Measurements from ENCODE around the gene C1QTNF8.
A peak's percentile ranks its signal among the peaks of the same experiment; 100 is the strongest.

The C1QTNF8 gene

DNA sequence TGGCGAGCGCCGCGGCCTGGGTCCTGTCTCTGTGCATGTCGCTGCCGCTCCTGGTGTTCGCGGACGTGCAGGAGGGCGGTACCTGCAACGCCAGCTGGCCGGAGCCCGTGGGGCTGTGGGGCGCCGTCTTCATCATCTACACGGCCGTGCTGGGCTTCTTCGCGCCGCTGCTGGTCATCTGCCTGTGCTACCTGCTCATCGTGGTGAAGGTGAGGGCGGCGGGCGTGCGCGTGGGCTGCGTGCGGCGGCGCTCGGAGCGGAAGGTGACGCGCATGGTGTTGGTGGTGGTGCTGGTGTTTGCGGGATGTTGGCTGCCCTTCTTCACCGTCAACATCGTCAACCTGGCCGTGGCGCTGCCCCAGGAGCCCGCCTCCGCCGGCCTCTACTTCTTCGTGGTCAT lies 16.7 kb downstream of the C1QTNF8 start:
- DNase-seq (ENCODE audit: low read depth, low spot score): no peak

DNA sequence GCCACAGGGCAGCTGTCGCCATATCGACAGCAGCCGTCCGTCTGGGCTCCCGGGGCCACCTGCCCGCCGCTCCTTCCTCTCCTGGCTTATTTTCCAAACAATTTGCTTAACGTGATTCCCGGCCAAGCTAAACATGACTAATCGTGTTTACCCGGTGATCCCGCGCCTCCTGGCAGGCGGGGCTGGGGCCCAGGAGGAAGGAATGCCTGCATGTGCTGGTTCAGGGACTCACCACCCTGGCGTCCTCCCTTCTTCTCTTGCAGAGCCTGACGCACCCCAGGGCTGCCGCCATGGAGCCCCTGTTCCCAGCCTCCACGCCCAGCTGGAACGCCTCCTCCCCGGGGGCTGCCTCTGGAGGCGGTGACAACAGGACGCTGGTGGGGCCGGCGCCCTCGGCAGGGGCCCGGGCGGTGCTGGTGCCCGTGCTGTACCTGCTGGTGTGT lies 17.4 kb downstream of the C1QTNF8 start:
- DNase-seq (ENCODE audit: low read depth, low spot score): peak; percentile 57

DNA sequence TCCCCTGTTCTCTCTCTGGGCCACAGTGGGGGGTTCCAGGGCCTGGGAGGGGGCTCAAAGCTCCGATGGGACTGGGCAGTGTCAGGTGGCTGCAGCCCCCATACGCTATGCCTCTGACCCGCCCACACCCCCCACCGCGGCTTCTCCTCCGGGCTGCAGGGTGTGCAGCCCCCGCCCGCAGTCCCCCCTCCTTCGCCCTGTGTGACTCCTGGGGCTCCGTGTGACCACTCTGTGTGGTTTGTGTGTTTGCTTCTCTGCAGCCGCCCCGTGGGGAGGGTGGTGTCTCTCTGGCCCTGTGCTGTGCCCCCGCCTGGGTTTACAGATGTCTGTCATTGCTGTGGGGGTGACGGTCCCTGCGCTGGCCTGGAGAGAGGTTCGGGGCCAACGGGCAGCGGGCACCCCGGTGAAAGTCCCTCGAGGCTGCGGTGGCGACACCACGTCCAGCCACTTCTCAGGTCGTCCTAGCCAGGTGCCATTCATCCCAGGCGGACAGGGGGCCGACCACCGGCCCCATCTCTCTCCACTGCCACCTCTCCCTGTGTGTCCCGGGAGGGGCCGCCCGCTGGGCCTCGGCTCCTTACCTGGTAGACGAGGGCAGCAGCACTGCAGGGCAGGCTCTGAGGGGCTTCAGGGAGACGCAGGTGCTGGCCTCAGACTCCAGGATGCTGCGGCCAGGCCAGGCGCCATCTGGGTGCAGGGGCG lies 18.0 kb downstream of the C1QTNF8 start:
- no peak for DNase-seq (ENCODE audit: low read depth, low spot score)

DNA sequence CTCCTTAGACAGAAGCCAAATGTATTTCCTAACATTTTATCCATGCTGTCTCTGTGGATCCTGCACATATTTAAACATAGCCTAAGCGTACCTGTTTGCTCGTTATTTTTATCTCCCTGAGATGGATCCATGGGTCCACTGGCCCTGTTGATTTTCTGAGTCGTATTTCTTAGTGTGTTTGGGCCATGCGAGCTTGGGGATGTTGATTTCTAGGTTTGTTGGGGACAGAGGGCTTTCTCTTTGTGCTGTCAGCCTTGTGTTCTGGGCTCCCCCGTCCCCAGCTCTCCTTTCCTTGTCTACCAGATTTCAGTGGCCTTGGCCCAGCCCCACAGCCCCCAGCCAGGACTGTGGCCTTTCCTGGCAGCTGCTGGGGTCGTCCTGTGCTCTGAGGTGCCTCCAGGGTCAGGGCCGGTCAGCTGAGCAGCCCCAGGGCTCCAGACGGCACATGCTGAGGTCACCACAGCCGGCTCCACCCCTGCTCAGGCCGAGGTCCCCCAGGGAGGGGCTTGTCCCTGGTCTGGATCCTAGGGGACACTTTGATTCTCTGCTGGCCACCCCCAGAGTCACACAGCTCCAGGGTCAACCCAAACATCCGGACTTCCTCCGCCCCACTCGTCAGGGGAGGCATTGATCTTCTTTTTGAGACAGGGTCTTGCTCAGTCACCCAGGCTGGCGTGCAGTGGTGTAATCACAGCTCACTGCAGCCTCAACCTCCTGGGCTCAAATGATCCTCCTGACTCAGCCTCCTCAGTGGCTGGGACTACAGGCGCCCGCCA lies 19.1 kb downstream of the C1QTNF8 start:
- no peak for DNase-seq (ENCODE audit: low read depth, low spot score)

DNA sequence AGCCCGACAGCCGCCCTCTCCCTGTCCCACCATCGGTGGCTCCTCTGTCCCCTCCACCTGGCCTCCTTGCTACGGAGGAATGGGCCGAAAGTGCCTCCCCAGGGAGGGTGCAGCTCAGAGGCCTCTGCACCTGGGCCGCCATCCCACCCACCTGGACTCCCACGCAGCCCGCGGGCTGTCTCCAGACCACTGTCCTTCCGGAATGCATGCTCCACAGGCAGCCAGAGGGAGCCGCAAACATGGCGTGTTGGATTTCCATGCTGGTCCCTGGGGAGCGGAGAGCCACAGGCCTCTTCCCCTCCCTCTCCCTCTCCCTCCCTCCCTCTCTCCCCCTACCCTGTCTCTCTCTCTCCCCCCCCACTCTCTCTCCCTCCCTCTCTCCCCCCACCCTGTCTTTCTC lies 20.5 kb downstream of the C1QTNF8 start:
- DNase-seq (ENCODE audit: low read depth, low spot score): no peak

DNA sequence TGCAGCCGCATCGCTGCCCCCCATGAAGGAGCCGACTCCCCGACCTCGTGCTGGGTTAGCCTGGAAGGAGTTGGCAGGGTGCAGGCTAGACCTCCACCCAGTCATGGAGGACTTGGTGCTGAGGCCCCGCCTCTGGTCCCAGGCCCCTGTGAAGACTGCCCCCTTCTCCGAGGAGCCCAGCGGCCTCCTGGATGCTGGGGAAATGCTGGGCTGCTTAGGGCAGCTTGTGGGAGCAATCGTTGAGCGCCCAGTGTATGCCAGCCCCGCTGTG lies 21.7 kb downstream of the C1QTNF8 start:
- no peak for DNase-seq (ENCODE audit: low read depth, low spot score)

DNA sequence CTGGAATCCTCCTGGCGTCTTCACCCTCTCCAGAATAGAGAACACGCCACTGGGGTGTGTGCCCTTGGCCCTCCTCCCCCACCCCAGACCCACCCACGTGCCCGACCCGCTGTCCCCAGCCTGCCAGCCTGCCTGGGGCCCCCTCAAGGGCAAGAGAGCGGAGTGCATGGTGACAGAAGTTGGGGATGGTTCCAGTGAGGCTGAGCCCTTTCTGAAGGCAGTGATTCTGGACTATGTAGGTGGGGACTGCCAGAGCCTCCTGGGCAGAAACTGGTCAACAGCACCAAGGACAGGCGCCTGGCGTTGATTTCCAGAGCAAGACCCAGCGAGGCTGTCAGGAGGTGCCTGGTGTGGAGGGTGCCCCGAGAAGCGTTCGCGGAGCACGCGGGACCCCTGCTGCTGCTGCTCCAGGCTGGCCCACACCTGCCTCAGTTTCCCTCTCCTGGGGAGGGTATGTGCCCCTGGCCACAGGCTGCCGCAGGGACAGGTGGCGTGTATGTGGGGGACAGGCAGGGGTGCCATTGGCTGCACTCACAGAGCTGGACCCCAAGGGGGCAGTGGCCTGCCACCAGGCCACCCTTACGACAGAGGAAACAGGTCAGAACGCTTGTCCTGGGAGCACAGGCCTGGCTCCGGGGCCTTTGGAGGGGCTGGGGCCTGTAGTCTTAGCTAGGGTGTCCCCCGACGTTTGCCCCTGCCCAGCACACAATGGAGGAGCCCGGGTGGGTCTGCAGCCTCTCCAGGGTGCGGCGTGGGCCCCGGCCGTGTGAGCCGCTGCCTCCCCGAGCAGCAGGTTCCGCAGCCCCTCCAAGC lies 22.3 kb downstream of the C1QTNF8 start:
- no peak for DNase-seq (ENCODE audit: low read depth, low spot score)

DNA sequence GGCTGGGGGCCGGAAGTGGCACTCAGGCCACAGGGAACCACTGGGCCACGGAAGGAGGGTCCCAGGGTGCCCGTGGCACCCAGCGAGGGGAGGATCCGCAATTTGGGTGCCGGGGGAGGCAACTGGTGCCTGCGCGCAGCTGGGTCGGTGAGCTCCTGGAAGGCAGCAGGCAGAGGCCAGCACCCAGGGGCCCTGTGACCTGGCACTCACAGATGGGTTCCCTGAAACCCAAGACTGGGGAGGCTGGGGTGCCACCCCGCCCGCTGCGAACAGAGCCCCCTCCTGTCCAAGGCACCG lies 22.8 kb downstream of the C1QTNF8 start:
- no peak for DNase-seq (ENCODE audit: low read depth, low spot score)

DNA sequence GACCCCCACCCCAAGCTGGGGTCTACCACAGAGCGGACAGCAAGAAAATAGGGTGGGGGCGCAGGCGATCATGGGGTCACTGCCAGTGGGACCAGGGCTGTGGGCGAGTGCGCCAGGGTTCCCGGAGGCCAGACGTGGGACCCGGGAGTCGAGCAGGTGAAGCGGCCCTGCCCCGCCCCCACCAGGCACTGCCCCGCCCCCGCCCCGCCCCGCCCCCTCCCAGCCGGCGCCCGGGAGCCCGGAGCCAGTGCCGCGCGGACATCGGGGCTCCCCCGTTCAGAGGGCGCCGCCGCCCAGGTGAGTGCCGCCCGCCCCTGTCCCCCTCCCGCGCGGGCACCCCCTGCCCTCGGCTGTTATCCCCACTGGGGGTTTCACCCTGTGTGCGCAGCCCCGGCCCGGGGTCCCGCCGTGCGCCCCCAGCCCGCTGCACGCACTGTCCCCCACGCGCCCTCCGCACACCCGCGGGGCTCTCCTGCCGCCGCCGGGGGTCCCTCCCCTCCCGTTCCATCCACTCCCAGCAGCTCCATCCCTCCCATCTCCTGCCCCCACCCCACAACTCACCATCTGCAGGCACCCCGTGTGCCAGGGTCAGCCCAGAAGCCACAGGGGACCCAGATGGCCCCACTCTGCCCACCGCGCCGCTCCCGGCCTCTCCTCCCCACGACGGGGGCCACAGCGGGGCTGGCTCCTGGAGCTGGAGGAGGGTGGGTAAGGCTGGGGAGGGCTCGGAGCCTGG lies 23.4 kb downstream of the C1QTNF8 start, which contains the start of gene SSTR5:
TSS of gene SSTR5 (plus strand) at position 222 of the 736 bp plus-strand sequence. CDS start 6,122 bp downstream, outside the sequence.
- DNase-seq (ENCODE audit: low read depth, low spot score): no peak

DNA sequence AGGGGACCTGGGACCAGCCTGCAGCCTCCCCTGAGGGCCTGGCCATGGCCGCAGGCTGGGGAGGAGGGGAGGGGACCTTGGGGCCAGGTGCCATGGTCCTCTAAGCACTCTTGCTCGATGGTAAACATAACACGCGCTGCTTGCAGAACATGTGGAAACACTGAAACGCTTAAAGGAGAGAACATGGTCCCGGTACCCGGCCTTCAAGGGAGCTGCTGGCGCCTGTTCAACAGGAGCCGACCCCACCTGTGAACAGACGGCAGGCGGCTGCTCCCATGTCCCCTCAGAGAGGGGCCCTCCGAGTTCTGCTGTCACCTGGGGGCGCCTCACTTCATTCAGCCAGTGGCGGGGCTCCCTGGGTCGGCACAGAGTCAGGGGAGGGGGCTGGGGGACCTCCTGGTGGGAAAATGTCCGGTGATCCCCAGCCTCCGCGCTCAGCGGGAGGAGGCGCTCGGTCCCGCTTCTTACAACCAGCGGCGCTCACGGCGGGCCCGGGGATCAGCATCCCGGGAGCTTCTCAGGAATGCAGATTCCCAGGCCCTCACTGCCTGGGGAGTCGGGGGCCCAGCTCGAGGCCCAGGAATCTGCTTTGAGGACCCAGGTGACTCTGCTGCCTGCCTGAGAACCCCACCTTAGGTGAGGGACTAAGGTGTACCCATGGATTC lies 24.4 kb downstream of the C1QTNF8 start:
- DNase-seq (ENCODE audit: low read depth, low spot score): no peak

DNA sequence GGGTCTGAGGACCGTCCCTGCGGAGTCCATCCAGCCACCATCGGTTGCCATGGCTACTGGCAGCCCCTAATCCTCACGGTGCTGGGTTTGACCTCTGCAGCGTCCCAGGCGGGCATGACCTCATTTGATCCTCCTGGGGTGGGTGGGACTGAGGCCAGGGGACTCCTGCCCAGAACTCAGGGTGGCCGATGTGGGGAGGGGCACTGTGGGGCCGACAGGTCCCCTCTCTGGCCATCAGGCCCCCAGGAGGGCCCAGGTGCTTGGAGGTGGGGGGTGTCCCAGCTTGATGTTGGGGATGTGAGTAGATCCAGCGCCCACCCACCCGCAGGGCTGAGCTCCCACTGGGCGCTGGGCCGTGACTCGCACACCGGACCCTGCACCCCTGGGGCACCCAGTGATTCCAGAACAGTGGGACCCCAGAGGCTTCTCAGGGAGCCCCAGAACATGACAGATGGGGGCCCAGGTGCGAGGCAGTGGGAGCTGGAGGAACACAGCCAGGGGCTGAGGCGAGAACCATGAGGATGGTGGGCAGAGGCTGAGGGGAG lies 25.1 kb downstream of the C1QTNF8 start:
- DNase-seq (ENCODE audit: low read depth, low spot score): no peak

DNA sequence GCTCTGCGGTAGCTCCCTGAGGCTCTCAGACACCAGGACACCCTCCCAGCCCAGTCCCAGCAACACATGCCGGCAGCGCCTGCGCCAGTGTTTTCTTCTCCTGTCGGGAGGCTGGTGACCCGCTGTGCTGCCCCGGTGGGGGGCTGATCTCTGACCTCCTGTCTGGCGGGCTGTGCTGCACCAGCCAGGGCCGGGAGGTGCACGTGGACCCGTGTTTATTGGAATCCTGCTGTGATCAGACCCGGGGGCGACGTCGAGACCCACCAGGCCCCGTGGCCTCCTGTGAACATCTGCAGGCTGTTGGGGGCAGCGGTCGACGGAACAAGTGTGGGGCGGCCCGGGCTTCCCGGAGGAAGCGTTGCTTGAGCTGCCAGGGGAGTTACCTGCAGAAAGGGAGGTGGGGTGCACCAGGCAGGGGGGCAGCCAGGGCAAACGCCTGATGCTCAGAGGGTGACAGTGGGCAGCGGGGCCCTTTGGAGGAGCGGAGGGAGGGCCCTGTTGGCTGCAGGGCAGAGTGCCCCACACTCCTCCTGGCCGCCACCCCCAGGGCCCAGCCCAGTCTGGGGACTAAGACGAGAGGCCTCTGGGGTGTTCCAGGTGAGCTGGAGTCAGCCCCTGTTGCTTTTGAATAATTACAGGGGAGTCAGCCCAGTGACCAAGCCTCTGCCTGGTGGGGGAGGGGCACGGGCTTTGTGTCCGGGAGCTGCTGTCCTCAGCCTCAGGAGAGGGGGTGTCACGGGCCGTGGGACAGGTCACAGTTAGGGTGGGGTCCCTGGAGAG lies 25.8 kb downstream of the C1QTNF8 start:
- DNase-seq (ENCODE audit: low read depth, low spot score): no peak

DNA sequence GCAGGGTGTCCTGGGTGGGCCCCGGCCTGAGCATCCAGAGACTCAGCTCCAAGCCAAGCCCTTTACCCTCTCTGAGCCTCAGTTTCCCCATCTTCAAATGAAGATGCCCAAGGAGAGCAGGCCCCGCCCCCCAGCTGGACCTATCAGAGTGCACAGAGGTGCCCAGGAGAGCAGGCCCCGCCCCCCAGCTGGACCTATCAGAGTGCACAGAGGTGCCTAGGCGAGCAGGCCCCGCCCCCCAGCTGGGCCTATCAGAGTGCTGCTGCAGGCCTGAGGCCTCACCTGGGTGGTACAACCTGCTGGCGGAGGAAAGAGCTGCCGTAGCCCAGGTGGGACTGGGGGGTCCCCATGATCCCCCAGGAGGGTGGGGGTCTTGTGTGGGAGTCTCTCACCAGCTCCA lies 26.9 kb downstream of the C1QTNF8 start:
- no peak for DNase-seq (ENCODE audit: low read depth, low spot score)

DNA sequence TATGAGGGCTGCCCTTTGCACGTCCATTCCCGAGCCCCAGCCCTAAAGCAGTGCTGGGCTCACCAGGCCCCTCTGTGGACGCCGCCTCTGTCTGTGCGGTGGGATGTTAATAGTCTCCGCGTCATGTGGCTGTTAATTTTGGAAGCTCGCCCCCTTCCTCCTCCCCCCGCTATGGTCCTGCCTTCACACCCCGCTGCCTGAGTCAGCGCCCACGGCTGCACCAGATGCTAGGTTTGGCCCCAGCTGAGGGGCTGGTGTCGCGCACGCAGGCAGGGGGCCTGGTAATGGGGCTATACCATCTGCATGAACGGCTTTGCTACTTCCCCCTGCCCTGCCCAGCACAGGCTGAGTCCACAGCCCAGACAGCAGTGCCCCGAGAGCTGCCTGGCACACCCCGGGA lies 27.6 kb downstream of the C1QTNF8 start:
- DNase-seq (ENCODE audit: low read depth, low spot score): no peak

DNA sequence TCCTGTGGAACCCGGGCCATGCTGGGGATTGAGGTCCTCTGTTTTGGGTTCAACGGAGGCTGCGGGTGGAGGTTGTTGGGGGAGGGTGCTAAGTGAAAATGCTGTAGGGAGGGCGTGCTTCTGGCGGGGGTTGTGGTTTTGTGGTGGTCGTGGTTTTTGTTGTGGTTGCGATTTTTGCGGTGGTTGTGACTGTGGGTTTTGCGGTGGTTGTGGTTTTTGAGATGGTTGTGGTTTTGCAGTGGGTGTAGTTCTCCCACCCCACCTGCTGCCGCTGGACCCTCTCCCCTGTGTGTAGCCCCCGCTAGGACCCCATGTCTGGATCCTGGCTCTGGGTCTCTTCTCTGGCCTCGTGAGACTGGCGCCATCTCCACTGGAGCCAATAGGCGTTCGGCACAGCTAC lies 28.4 kb downstream of the C1QTNF8 start:
- DNase-seq (ENCODE audit: low read depth, low spot score): no peak

DNA sequence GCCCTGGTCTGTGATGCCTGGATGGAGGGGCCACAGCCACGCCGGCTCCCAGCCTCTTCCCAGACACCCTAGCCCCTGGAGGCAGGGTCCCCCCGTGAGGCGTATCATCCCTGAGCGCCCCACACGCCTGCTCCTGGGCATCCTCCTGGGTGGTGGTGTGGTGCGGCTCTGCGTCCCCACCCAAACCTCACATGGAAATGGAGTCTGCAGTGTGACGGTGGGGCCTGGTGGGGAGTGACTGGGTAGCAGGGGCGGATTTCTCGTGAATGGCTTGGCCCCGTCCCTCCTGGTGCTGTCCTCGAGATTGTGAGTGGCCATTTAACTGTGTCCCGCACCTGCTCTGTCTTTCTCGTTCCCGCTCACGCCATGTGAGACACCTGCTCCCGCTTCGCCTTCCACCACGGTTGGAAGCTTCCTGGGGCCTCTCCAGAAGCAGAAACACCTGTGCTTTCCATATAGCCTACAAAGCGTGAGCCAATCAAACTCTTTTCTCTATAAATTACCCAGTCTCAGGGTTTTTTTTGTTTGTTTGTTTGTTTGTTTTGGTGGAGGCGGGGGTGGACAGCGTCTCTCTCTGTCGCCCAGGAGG lies 29.4 kb downstream of the C1QTNF8 start:
- DNase-seq (ENCODE audit: low read depth, low spot score): no peak

DNA sequence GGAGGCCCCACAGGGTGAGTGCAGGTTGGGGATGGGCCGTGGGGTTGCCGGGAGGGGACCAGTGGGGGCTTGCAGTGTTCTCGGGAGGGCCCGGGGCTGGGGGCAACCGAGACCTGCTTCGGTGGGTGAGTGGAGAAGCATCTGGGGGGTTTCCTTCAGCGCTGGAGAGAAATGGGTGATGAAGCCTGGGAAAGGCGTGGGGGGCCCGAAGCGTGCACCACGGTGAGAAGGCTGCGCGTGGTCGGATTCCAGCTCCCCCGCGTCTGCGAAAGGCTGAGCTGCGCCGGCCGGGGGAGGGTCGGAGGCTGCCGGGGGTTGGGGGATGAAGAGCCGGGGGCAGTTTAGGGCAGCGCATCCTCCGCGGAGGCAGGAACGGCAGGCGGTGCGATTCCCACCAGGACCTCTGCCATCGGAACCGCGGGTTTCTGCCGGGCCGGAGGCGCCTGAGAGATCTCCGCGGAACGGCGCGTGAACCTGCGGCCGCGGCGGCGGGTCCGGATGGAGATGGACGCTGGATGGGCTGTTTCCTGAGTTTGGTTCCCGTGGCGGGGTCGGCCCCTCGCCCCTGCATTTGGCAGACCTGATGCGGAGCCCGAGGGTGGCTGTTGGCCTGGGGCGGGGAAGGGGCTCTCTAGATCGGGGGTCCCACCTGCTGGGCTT lies 30.4 kb downstream of the C1QTNF8 start:
- no peak for DNase-seq (ENCODE audit: low read depth, low spot score)

DNA sequence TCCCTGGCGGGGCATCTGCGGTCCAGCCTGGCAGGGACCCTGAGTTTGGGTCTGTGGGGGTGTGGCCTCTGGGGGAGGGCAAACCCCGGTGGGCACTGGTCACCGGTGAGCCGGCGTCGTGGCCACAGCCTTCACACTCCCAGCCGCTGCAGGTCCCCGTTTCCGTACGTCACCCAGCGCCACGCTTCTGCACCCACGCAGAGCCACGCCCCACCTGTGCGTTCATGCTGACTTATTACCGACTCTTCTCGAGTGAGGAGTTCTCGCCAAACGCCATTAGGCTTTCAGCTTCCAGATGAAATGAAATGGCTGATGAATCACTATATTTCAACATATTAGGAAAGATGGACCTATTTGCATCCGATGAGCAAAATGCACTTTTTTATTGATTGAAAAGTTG lies 32.3 kb downstream of the C1QTNF8 start:
- no peak for DNase-seq (ENCODE audit: low read depth, low spot score)

DNA sequence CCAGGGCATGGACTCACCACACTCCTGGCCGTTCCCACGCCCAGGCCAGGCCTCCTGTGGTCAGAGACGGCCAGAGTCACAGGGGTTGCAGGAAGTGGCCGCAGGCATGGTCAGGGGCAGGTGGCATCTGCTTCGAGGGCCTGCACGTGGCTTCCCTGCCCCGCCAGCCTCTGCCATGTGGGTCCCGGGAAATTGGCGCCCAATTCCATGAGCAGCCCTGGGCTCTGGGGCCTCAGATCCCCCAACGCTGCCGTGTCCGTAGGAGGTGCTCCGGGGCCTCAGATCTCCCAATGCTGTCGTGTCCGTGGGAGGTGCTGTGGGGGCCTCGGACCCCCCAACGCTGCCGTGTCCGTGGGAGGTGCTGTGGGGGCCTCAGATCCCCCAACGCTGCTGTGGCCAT lies 33.1 kb downstream of the C1QTNF8 start:
- DNase-seq (ENCODE audit: low read depth, low spot score): no peak
